Hematopoietic multipotent progenitor cell treated with erythropoietin and hydrocortisone succinate and interleukin-3 and kit ligand, for 4 days (in vitro differentiated cells): ENCODE results near the gene ABL2.

Experiments
- DNase-seq: peaks from one replicate; pipeline ENCODE4 v3.0.0-alpha.2; 2015

The ABL2 gene

GRCh38 chr1:179128520-179128919 is 101.0 kb downstream of the ABL2 start:
- no peak for DNase-seq

DNA sequence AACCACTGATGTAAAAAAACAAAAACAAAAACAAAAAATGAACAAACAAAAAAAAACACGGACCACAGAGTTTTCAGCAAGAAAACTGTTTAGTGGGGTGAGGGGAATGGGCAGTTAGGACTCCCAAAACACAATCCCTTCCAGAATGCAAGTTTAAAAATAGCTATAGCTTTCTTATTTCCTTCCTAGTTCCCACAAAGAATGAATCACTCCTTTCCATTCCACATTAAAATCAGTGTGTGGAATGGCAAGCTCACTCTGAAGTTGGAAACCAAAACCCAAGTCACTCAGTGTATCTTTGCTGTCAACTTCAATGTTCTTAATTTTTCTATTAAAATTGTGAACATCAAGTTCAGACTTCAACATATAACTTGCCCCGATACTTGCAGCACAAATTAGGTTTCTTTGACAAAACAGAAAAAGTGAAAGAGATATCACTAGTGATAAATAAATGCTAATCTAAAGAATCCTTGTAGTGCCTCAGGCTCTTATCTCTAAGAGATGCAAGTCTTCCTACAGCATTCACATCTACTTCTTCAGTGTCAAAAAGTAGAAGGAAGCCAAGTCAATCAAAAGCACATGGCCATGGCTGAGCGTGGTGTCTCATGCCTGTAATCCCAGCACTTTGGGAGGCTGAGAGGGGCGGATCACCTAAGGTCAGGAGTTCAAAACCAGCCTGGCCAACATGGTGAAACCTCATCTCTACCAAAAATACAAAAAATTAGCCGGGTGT is 102.1 kb downstream of the ABL2 start:
- DNase-seq: no peak

- no peak for DNase-seq
These were observed 103.0 kb downstream of the ABL2 start for GRCh38 chr1:179126338-179127060.

DNA sequence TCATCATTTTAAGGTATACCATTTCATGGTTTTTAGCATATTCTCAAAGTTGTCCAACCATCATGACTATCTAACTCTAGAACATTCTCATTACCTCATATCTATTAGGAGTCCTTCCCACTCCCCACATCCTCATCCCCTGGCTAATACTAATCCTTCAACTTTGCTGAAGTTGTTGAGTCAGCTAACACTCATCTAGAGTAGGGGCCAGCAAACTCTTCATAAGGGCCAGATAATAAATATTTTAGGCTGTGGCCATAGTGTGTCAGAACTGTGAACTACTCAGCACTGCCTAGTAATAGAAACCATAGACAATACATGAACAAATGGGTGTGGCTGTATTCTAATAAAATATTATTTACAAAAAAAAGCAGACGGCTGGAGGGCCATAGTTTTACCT is 104.6 kb downstream of the ABL2 start:
- DNase-seq: no peak

DNA sequence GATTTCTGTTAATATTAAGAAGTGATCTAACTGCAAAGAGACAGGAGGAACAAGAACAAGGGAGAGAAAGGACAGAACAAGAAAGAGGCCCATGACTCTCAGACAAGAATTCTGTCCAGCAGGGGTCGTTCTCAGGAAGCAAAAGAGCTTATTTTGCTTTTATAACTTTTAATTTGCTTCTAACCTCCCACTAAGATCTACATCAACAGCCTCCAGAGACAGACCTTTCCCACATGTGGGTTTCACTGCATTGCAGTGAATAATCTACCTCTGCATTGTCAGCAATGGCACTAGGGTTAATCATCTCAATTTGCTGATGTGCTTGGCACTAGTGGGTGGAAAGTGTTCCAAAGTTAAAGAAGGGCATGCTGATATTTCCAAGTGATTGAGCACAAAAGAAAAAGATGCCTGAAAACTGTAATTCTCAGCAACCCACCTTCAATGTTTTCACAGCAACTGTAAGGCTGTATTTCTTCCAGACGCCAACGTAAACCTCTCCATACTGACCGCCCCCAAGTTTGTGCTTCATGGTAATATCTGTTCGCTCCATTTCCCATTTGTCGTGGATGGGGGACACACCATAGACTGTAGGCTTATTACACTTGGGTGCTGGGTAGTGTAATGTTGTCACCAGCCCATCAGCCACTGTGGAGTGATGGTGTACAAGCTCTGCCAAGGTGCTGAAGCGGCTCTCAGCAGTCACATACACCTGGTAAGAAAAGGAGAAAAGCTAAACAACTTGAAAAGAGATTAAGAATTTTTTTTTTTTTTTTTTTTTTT is 108.1 kb downstream of the ABL2 start:
- DNase-seq: peak; percentile 80

DNA sequence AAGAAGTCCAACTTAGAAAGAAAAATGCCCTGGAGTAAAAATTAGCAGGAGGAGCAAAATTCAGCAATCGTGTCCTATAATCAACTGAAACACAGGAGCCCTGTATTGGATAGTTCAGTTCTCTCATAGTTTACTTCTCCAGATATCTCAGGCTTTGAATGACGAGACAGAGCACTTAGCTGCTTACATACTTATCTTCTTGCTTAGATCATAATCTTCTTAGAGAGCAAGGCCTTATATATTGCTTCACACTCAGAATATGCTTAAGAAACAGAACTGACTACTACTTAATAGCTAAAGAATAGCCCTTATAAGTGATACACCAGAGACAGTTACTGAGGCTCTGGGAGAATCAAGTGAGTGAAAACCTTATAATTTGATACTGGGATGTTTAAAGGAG is 108.7 kb downstream of the ABL2 start:
- DNase-seq: no peak

DNA sequence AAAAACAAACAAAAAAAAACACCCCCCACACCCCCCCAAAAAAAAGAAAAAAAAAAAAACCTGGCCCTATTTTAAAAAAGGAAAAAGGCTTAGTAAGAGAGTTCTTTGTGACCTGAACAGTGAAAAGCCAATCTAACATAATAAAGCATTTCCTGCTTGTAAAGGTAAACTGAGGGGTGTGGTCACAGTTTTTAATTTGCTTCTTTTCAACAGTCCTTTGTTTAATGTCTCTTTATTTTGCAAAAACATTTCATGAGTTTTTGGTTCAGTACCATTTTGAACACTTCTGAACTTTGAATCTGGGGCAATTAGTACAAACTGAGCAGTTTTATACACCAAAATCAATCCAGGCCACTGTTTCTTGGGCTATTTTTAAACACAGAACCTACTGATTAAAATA is 110.0 kb downstream of the ABL2 start:
- DNase-seq: no peak

- no peak for DNase-seq
These were observed 114.3 kb downstream of the ABL2 start for GRCh38 chr1:179115181-179115580.

GRCh38 chr1:179108644-179109043 is 120.8 kb downstream of the ABL2 start:
- no peak for DNase-seq

DNA sequence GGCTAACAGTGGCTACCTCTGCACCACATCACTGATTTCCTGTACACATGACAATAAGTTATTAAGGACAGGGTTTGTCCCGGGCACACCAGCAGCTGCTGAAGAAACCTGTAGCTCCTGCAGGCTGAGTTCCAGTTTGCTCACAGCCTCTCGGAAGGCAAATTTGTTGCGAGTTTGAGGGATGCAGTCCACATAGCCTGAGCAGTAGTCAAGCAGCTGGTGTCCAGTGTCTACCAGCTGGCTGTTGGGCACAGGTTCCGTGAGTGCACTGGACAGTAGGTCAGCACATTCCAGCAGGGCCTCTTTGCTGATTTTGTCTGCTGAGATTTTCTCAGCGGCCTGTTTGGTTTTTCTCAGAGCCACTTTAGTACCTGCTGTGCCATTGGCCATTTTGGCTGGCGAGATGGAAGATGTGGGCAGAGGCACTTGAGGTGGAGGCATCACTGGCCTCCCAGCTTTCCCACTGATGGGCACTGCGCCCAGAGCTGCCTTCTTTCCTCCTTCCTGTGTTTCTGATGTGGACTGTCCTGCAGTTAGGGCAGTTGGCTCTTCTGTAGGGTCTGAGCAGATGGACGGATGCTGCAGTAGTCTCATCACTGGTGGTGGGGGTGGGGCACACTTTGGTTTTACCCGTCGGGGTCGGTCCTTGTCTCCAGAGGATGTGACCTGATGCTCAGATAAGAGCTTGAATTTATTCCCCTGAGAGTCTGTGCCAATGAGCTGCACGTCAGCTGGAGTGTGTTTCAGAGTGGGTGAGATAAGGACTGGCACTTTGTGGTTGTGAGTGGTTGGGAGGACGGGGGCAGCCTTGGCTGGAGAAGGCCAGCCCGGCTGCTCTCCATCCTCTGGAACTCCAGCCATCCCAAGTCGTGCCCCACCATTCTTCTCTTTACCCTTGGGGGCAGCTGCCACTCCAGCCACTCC is 121.5 kb downstream of the ABL2 start:
- DNase-seq: peak; percentile 91

DNA sequence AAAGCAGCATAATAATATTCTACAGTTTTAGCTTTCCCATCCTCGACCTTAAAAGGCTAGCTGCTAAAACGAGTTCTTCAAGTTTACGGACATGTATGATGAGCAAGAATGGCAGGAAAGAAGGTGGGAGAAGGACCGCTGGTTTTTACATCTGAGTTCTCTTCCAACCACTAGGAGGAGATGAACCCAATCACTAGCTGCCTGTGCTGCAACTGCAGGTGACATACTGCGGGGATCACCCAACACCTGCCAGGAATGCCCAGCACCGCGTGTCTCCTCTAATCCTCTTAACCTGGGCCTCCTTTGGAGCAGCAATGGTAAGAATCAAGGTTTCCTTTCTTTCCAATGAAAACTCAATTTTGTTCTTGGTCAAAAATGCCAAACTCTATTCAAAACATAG is 124.1 kb downstream of the ABL2 start:
- peak; percentile 32 for DNase-seq

DNA sequence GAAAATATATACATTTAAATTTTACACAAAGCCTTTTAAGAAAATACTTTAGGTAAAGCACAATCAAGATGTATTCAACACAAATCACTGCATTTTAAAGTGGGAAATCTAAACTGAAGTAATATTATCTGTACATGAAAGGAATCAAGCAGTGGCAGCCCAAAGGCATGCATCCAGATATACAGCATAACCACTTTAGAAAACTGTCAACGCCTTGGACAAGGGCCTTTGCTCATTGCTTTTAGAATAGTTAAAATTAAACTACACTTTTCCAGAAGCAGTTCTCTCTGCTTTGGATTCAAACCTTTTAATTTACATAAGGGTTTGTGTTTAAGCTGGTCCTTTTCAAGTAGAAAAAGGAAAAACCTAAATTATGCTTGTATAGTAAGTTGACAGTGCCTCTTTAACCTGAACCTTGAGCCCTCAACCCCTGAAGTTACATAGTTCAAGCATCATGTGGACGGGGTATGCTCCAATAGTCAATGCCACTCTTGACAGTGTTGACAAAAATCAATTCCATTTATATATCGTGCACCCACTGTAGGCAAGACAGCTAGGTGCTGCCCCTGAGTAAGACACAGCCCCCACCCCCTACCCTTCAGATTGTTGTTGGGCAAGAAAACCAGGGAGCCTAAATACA is 124.7 kb downstream of the ABL2 start:
- DNase-seq: no peak

- DNase-seq: no peak
These were observed 125.5 kb downstream of the ABL2 start for GRCh38 chr1:179103999-179104398.

- no peak for DNase-seq
These were observed 127.9 kb downstream of the ABL2 start for GRCh38 chr1:179101566-179101965.

GRCh38 chr1:179099891-179100290 is 129.6 kb downstream of the ABL2 start:
- no peak for DNase-seq

- no peak for DNase-seq
These were observed 133.6 kb downstream of the ABL2 start for GRCh38 chr1:179095924-179096323.

GRCh38 chr1:179095377-179095776 is 134.1 kb downstream of the ABL2 start:
- no peak for DNase-seq

GRCh38 chr1:179094818-179095217 is 134.7 kb downstream of the ABL2 start:
- DNase-seq: no peak

- no peak for DNase-seq
These were observed 136.5 kb downstream of the ABL2 start for GRCh38 chr1:179092896-179093461.

DNA sequence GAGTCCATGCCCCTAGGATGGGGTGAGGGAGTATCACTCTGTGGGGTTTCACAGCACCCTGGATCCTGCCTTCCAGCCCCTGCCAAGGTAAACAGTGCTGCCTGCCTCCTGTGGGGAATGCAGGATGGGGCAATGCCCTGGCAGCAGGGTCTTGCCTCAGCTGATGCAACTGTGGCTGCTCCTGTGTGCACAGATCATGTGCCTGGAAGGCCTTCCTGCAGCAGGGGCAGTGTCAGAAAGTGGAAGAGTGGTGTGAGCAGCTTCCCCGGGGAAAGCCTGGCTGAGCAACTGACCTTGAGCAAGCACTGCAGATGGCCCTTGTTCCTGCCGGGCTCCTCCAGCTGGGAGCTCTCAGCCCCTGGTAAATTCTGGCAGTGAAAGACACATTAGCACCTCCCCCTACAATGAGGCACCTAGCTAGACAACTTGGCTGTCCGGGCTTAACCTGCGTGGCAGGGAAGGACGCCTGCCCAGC is 137.7 kb downstream of the ABL2 start:
- no peak for DNase-seq

DNA sequence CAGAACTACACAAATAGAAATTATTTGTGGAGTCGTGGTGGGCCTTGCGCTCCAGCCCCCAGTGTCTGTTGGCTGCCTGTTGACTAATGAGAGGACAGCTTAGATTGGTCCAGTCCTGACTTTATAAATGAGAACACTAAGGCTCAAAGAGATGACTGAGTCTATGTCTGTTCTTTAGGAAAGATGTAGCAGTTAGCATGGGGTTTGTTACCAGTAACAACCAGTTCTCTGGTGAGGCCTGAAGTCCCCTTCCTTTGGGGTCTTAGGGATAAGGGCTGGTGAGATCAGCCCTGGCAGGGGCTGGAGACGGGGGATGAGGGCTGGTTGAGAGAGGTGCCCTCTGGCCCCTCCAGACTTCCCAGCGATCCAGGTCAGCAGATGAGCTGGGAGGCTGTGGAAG is 138.6 kb downstream of the ABL2 start:
- DNase-seq: no peak

DNA sequence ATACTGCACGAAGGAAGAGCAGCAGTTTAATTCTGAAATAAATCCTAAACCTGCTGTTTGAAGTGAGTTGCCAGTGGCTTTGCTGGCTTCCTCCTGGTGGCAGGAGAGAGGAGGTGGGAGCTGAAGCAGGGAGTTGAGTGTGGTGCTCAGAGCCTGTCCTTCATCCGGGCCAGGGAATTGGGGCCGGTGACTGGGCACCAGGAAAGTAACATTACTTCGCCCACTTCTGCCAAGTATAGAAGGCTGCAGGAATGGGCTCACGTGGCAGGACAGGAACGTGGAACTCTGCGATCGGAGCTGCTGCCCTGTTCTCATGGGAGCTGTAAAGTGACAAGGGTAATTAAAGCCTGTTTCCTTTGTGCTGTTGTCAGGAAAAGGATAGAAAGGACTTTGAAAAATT is 139.0 kb downstream of the ABL2 start:
- DNase-seq: no peak
